ENCODE data around the gene KIF5A. TPM values are rescaled to one million over a fixed set of nuclear protein-coding genes. Genes with fewer than 3 reads are reported as not detected.
A peak's percentile ranks its signal among the peaks of the same experiment; 100 is the strongest.

KIF5A gene
- total and polyA plus RNA-seq, 2 of the 13 experiments (the other 11 are each of a cell fraction or from before 2014, with no cell fraction given) = 1.6 to 11.9 TPM

- Histone ChIP-seq H3K27me3 (ENCODE audit: control insufficient read depth in 1 of 2, insufficient read depth in 2 of 2, low read length in 2 of 2) (peaks cover 16 to 48% of the 10 kb centered on the region in 2 experiments), H3K4me3 (replicated peaks in 1 of 3; ENCODE audit: insufficient read depth in 1 of 3, low read depth in 2 of 3, low read length in 3 of 3) (no peak overlapping the region), H3K4me2 (ENCODE audit: low read depth, low read length) (no peak overlapping the region), H3K4me1 (ENCODE audit: insufficient read depth, low read length) (peaks cover 46% of the 10 kb centered on the region), H2AFZ (ENCODE audit: low read length) (no peak overlapping the region), H3K79me2 (ENCODE audit: insufficient read depth, low read length) (no peaks in the 10 kb centered on the region), H3K9me3 (ENCODE audit: low read length) (no peaks in the 10 kb centered on the region), H4K20me1 (ENCODE audit: insufficient read depth, low read length) (no peaks in the 10 kb centered on the region), H3K9ac (ENCODE audit: insufficient read depth, low read depth, low read length) (no peak overlapping the region), H3K27ac (ENCODE audit: extremely low read length, insufficient read depth, low read length) (no peak overlapping the region), H3K36me3 (replicated peaks in 1 of 2; ENCODE audit: control insufficient read depth in 1 of 2, insufficient read depth in 2 of 2, low read length in 2 of 2) (0 out of 5 replicates have a peak, but pooled peaks cover 0 to 2% of the 10 kb centered on the region in 2 experiments)
- TF ChIP-seq MED1 (CRISPR knock-in tag; IDR thresholded peaks at IDR 0.05) (no peak), FOSL2 (CRISPR knock-in tag; IDR thresholded peaks at IDR 0.05) (no peak), POLR2G (IDR thresholded peaks at IDR 0.05; ENCODE audit: low read depth, low read length) (0 out of 2 replicates have a peak, but pooled peaks have one; percentile 13), ZNF629 (CRISPR knock-in tag; conservative IDR thresholded peaks at IDR 0.05) (no peak), TCF7L2 (IDR thresholded peaks at IDR 0.05; ENCODE audit: low read depth, low read length) (no peak)
- WGBS (ENCODE audit: low lambda C conversion rate) = 27% methylated on average over 5 of the region's 5 CpGs
- FAIRE-seq (no peak), ATAC-seq (no peak), DNase-seq (ENCODE audit: low spot score) (no peak)
- intact Hi-C loops (cut with micrococcal nuclease; ENCODE audit: unreplicated experiment) = loop anchor here (5.0 kb wide), 1 partner anchor 102 kb away; the partner anchor contains the start of genes DDIT3 and MBD6
- no TSS peak for BruUV-seq (replicated peaks)
- CTCF ChIA-PET (ENCODE audit: low intra/inter-chr PET ratio, low total read pairs) = interaction anchor here (1.3 kb wide), 1 partner anchor 41 kb away, joined by 3 read pairs; no protein-coding TSS in a partner anchor
- in situ Hi-C loops (cut with HindIII; ENCODE audit: extremely low pct_ligation_motif_present, low pct_unique_long_range_greater_than_20kb) = loop anchor here (5.0 kb wide), 1 partner anchor 42 kb away; no protein-coding TSS in a partner anchor
- POLR2A ChIA-PET = no interaction called here
These were observed 74.1 kb downstream of the KIF5A start for GRCh38 chr12:57623811-57624390.

- no peak overlapping the region for H3K4me2 ChIP-seq (ENCODE audit: low read depth, low read length)
- DNase-seq (ENCODE audit: low spot score) (no peak), ATAC-seq (no peak), FAIRE-seq (no peak)
- 38% methylated on average over 8 of the region's 8 CpGs for WGBS (ENCODE audit: low lambda C conversion rate)
- H4K20me1 ChIP-seq (ENCODE audit: insufficient read depth, low read length) = no peaks in the 10 kb centered on the region
- H3K9ac ChIP-seq (ENCODE audit: insufficient read depth, low read depth, low read length) = no peak overlapping the region
- 0 out of 5 replicates have a peak, but pooled peaks cover 0 to 3% of the 10 kb centered on the region in 2 experiments for H3K36me3 ChIP-seq (replicated peaks in 1 of 2; ENCODE audit: control insufficient read depth in 1 of 2, insufficient read depth in 2 of 2, low read length in 2 of 2)
- intact Hi-C loops (cut with micrococcal nuclease; ENCODE audit: unreplicated experiment) (loop anchor here (5.0 kb wide), 1 partner anchor 102 kb away; the partner anchor contains the start of genes DDIT3 and MBD6), in situ Hi-C loops (cut with HindIII; ENCODE audit: extremely low pct_ligation_motif_present, low pct_unique_long_range_greater_than_20kb) (loop anchor here (5.0 kb wide), 1 partner anchor 42 kb away; no protein-coding TSS in a partner anchor)
- H3K27ac ChIP-seq (ENCODE audit: extremely low read length, insufficient read depth, low read length) = no peak overlapping the region
- ChIA-PET CTCF (ENCODE audit: low intra/inter-chr PET ratio, low total read pairs) (interaction anchor here (1.3 kb wide), 1 partner anchor 41 kb away, joined by 3 read pairs; no protein-coding TSS in a partner anchor), POLR2A (no interaction called here)
- peaks cover 39% of the 10 kb centered on the region for H3K4me1 ChIP-seq (ENCODE audit: insufficient read depth, low read length)
- H2AFZ ChIP-seq (ENCODE audit: low read length) = no peak overlapping the region
- no peak overlapping the region for H3K4me3 ChIP-seq (replicated peaks in 1 of 3; ENCODE audit: insufficient read depth in 1 of 3, low read depth in 2 of 3, low read length in 3 of 3)
- 0 out of 2 replicates have a peak, but pooled peaks have one; percentile 35 for TF ChIP-seq KDM2A (CRISPR knock-in tag; IDR thresholded peaks at IDR 0.05; ENCODE audit: borderline replicate concordance, low read depth)
- TF ChIP-seq POGK (CRISPR knock-in tag; conservative IDR thresholded peaks at IDR 0.05) = no peak
- no TSS peak for BruUV-seq (replicated peaks)
- peaks cover 16 to 42% of the 10 kb centered on the region in 2 experiments for H3K27me3 ChIP-seq (ENCODE audit: control insufficient read depth in 1 of 2, insufficient read depth in 2 of 2, low read length in 2 of 2)
- H3K79me2 ChIP-seq (ENCODE audit: insufficient read depth, low read length) = no peaks in the 10 kb centered on the region
- no peaks in the 10 kb centered on the region for H3K9me3 ChIP-seq (ENCODE audit: low read length)
These were observed 74.8 kb downstream of the KIF5A start for GRCh38 chr12:57624441-57625220.
